Mucosa of descending colon (tissue), 3 donors: ENCODE data around the gene PDZRN3. TPM values are rescaled to one million over a fixed set of nuclear protein-coding genes. Genes with fewer than 3 reads are reported as not detected.

ENCODE experiments used
- ATAC-seq: fragments of 200-7000 bp; cut with Tn5 transposase; one replicate; pipeline ENCODE4 v1.9.1; 2020; ENCODE audit warnings: mild to moderate bottlenecking, moderate library complexity
- DNase-seq, 3 donors: peaks; one replicate each; pipeline ENCODE4 v3.0.0-alpha.2; 2020
- H3K36me3 ChIP-seq: fragments of 200-600 bp; one replicate; pipeline ENCODE4 v1.8.0; 2021; ENCODE audit warnings: low read depth, mild to moderate bottlenecking
- H3K4me1 ChIP-seq: fragments of 200-600 bp; one replicate; pipeline ENCODE4 v1.8.0; 2021; ENCODE audit warnings: low read depth, mild to moderate bottlenecking
- H3K4me3 ChIP-seq: fragments of 200-600 bp; one replicate; pipeline ENCODE4 v1.8.0; 2021; ENCODE audit warnings: mild to moderate bottlenecking
- H3K9me3 ChIP-seq: fragments of 200-600 bp; one replicate; pipeline ENCODE4 v1.8.0; 2021; ENCODE audit warnings: mild to moderate bottlenecking
- CTCF ChIP-seq: fragments of 200-600 bp; IDR thresholded peaks from one replicate; pipeline ENCODE4 v1.8.0; 2022; ENCODE audit warnings: antibody characterized with exemption, mild to moderate bottlenecking
- intact Hi-C, 2 donors: fragments of 100-400 bp; cut with DNase I in 1 of 2; cut with micrococcal nuclease in 1 of 2; formaldehyde crosslinking; loops; one replicate each; pipeline versions ENCODE4 v1.11.0 to v1.11.1; 2022; cut with DNase I, micrococcal nuclease
- total RNA-seq, 3 donors: library from RNA; stranded (reverse); fragmentation: NEBNext Ultra II Directional in 2 of 3; extraction: Animal tissue kit (Norgen Biotek cat#: 25700) in 2 of 3; gene quantifications; one replicate each; pipeline versions ENCODE4 v1.2.1 to v1.2.4, GENCODE V29; 2021 to 2023
- donor health status: DM: no; HTN: no; CAD: no; lungs with moderate emphysema.
- donor health status: DM: no; HTN: no; CAD: no.
- donor health status: DM: no; HTN: yes; CAD: no.

The PDZRN3 gene
- total RNA-seq, 3 donors from 2014 or later = 17.9 to 147 (median 18.5) TPM

- no peaks in the 10 kb centered on the region for H3K36me3 ChIP-seq
These were observed 260.2 kb downstream of the PDZRN3 start for GRCh38 chr3:73364517-73364916.

GRCh38 chr3:73363093-73363492 is 261.6 kb downstream of the PDZRN3 start:
- H3K9me3 ChIP-seq = no peaks in the 10 kb centered on the region
- H3K4me1 ChIP-seq = no peaks in the 10 kb centered on the region
- intact Hi-C loops = no loop called here
- TF ChIP-seq CTCF = no peak
- H3K4me3 ChIP-seq = no peak overlapping the region
- no peak for ATAC-seq
- no peak for DNase-seq
- no peaks in the 10 kb centered on the region for H3K36me3 ChIP-seq

More at GRCh38 chr3:73364517-73364916, 260.2 kb downstream of the PDZRN3 start:
- H3K4me3 ChIP-seq = no peak overlapping the region
- ATAC-seq (no peak), DNase-seq (no peak)
- intact Hi-C loops = no loop called here
- no peak for TF ChIP-seq CTCF
- H3K9me3 ChIP-seq = no peaks in the 10 kb centered on the region
- no peaks in the 10 kb centered on the region for H3K4me1 ChIP-seq

- intact Hi-C loops = no loop called here
- no peak for TF ChIP-seq CTCF
- no peaks in the 10 kb centered on the region for H3K4me1 ChIP-seq
- DNase-seq (no peak), ATAC-seq (no peak)
- H3K4me3 ChIP-seq = no peak overlapping the region
- no peaks in the 10 kb centered on the region for H3K9me3 ChIP-seq
- no peaks in the 10 kb centered on the region for H3K36me3 ChIP-seq
These were observed 263.1 kb downstream of the PDZRN3 start for GRCh38 chr3:73361591-73361990.

GRCh38 chr3:73353649-73354217 is 271.0 kb downstream of the PDZRN3 start:
- intact Hi-C loops = no loop called here
- ATAC-seq (no peak), DNase-seq (no peak)
- Histone ChIP-seq H3K4me3 (no peak overlapping the region), H3K4me1 (no peaks in the 10 kb centered on the region), H3K36me3 (no peaks in the 10 kb centered on the region), H3K9me3 (no peaks in the 10 kb centered on the region)
- no peak for TF ChIP-seq CTCF

GRCh38 chr3:73352841-73353645 is 271.7 kb downstream of the PDZRN3 start:
- intact Hi-C loops = no loop called here
- ATAC-seq (no peak), DNase-seq (no peak)
- no peaks in the 10 kb centered on the region for H3K9me3 ChIP-seq
- TF ChIP-seq CTCF = no peak
- H3K4me1 ChIP-seq = no peaks in the 10 kb centered on the region
- no peak overlapping the region for H3K4me3 ChIP-seq
- no peaks in the 10 kb centered on the region for H3K36me3 ChIP-seq
